ENCODE data around the gene SRPK2. TPM values are rescaled to one million over a fixed set of nuclear protein-coding genes. Genes with fewer than 3 reads are reported as not detected.

SRPK2 gene
- polyA plus RNA-seq, 1 of the 3 experiments (the other 2 are of a cell fraction), result 15.4 TPM

- no peak for TF ChIP-seq ZBTB33 (IDR thresholded peaks at IDR 0.05; ENCODE audit: borderline replicate concordance, low read depth)
Observed at GRCh38 chr7:105101864-105102263, 286.9 kb downstream of the SRPK2 start (continued).

GRCh38 chr7:105098863-105099515 is 289.7 kb downstream of the SRPK2 start:
- 89% methylated on average over 2 of the region's 2 CpGs for WGBS (ENCODE audit: low lambda C conversion rate)
- Histone ChIP-seq H3K27me3 (ENCODE audit: insufficient read depth) (no peaks in the 10 kb centered on the region), H3K4me2 (no peak overlapping the region), H3K4me3 (ENCODE audit: low read depth in 2 of 2, low read length in 1 of 2) (no peak overlapping the region), H3F3A (replicated peaks; ENCODE audit: insufficient read depth) (peaks cover 82% of the 10 kb centered on the region), H3K27ac (ENCODE audit: low read depth in 2 of 2, low read length in 1 of 2) (peak overlapping the region; percentile 26 to 77; a peak in 2 of 4 replicates), H3K4me1 (ENCODE audit: control insufficient read depth in 1 of 2, insufficient read depth in 2 of 2, low read depth in 1 of 2, low read length in 1 of 2) (peaks cover 26 to 39% of the 10 kb centered on the region in 2 experiments), H3K9ac (no peak overlapping the region), H3K9me2 (no peaks in the 10 kb centered on the region), H3K79me2 (ENCODE audit: insufficient read depth) (peaks cover 51% of the 10 kb centered on the region; the same call in 1 of the 2 replicates), H3K36me3 (replicated peaks in 1 of 2; ENCODE audit: control insufficient read depth in 1 of 2, insufficient read depth in 2 of 2, low read length in 1 of 2) (peaks cover 58 to 71% of the 10 kb centered on the region in 2 experiments), H3K9me3 (no peaks in the 10 kb centered on the region), H4K20me1 (ENCODE audit: insufficient read depth) (peaks cover 27% of the 10 kb centered on the region), H2AFZ (ENCODE audit: low read depth) (no peak overlapping the region)
- POLR2A ChIA-PET, result no interaction called here
- CTCF ChIA-PET, result interaction anchor here (1.3 to 2.3 kb wide), 3 partner anchors 9 to 24 kb away, joined by 3 to 8 read pairs (median 5); no protein-coding TSS in a partner anchor
- no peak for TF ChIP-seq EP300 (IDR thresholded peaks at IDR 0.05; ENCODE audit: borderline replicate concordance in 1 of 2, low read depth in 1 of 2, low read length in 1 of 2)
- TF ChIP-seq TCF12 (IDR thresholded peaks at IDR 0.05), result peak; percentile 29; the same call in 1 of the 2 replicates
- TF ChIP-seq NFIC (IDR thresholded peaks at IDR 0.05; ENCODE audit: borderline replicate concordance), result no peak
- no peak for TF ChIP-seq USF1 (IDR thresholded peaks at IDR 0.05; ENCODE audit: borderline replicate concordance, low read depth)
- TF ChIP-seq FOSL2 (IDR thresholded peaks at IDR 0.05; ENCODE audit: borderline replicate concordance, low read depth), result peak; percentile 49; the same call in 1 of the 2 replicates
- no peak for TF ChIP-seq CHD2 (IDR thresholded peaks at IDR 0.05; ENCODE audit: low read length, partially characterized antibody)
- no peak for DNase-seq

GRCh38 chr7:105097619-105098018 is 291.1 kb downstream of the SRPK2 start:
- 28% methylated on average over 7 of the region's 7 CpGs for WGBS (ENCODE audit: low lambda C conversion rate)
- H3K9me2 ChIP-seq, result no peaks in the 10 kb centered on the region
- H2AFZ ChIP-seq (ENCODE audit: low read depth), result no peak overlapping the region
- H3K9me3 ChIP-seq, result no peaks in the 10 kb centered on the region
- ChIA-PET CTCF (interaction anchor here (1.0 to 2.3 kb wide), 3 partner anchors 12 to 21 kb away, joined by 3 to 8 read pairs (median 4); no protein-coding TSS in a partner anchor), POLR2A (no interaction called here)
- peaks cover 61 to 66% of the 10 kb centered on the region in 2 experiments for H3K36me3 ChIP-seq (replicated peaks in 1 of 2; ENCODE audit: control insufficient read depth in 1 of 2, insufficient read depth in 2 of 2, low read length in 1 of 2)
- DNase-seq, result no peak
- H3K4me1 ChIP-seq (ENCODE audit: control insufficient read depth in 1 of 2, insufficient read depth in 2 of 2, low read depth in 1 of 2, low read length in 1 of 2), result peaks cover 18 to 30% of the 10 kb centered on the region in 2 experiments
- H3K27ac ChIP-seq (ENCODE audit: low read depth in 2 of 2, low read length in 1 of 2), result peak overlapping the region in 1 of 2 experiments; percentile 77; a peak in 3 of 4 replicates
- H3K79me2 ChIP-seq (ENCODE audit: insufficient read depth), result peaks cover 50% of the 10 kb centered on the region; the same call in 1 of the 2 replicates
- H3K27me3 ChIP-seq (ENCODE audit: insufficient read depth), result no peaks in the 10 kb centered on the region
- peaks cover 72% of the 10 kb centered on the region for H3F3A ChIP-seq (replicated peaks; ENCODE audit: insufficient read depth)
- no peak overlapping the region for H3K9ac ChIP-seq
- no peak overlapping the region for H3K4me3 ChIP-seq (ENCODE audit: low read depth in 2 of 2, low read length in 1 of 2)
- peak overlapping the region; percentile 35; the same call in 1 of the 2 replicates for H3K4me2 ChIP-seq
- H4K20me1 ChIP-seq (ENCODE audit: insufficient read depth), result peaks cover 27% of the 10 kb centered on the region
- TF ChIP-seq FOXM1 (IDR thresholded peaks at IDR 0.05; ENCODE audit: low read depth) (no peak), RXRA (IDR thresholded peaks at IDR 0.05; ENCODE audit: borderline replicate concordance, low read depth) (peak; percentile 94), RFX5 (IDR thresholded peaks at IDR 0.05; ENCODE audit: low read length) (no peak), USF2 (IDR thresholded peaks at IDR 0.05; ENCODE audit: borderline replicate concordance, low read depth, low read length) (no peak), FOXJ3 (CRISPR knock-in tag; IDR thresholded peaks at IDR 0.05) (no peak), GABPA (IDR thresholded peaks at IDR 0.05; ENCODE audit: low read depth) (no peak), ZBTB33 (IDR thresholded peaks at IDR 0.05; ENCODE audit: borderline replicate concordance, low read depth) (peak; percentile 68; the same call in 1 of the 2 replicates), EZH2phosphoT487 (IDR thresholded peaks at IDR 0.05; ENCODE audit: borderline replicate concordance, low read depth) (no peak), YY1 (IDR thresholded peaks at IDR 0.05; ENCODE audit: low read depth) (no peak), SIN3A (IDR thresholded peaks at IDR 0.05; ENCODE audit: borderline replicate concordance, low read depth, low read length) (peak; percentile 83; the same call in 1 of the 2 replicates), NRF1 (IDR thresholded peaks at IDR 0.05; ENCODE audit: low read depth, low read length) (no peak), MAX (IDR thresholded peaks at IDR 0.05; ENCODE audit: low read depth) (peak; percentile 95), FOSL2 (IDR thresholded peaks at IDR 0.05; ENCODE audit: borderline replicate concordance, low read depth) (peak; percentile 92)

All from SK-N-SH (cell line).